Endothelial cell of umbilical vein (primary cell): ENCODE data around the gene MCOLN2.

ENCODE experiments used
- CTCF ChIP-seq, 2 donors: IDR thresholded peaks; 1 replicate in 1 of 2; 2 replicates in 1 of 2; pipeline ENCODE4 v1.5.1; 2011; ENCODE audit warnings: low read length in 2 of 2, mild to moderate bottlenecking in 2 of 2, moderate library complexity in 2 of 2, control low read depth in 1 of 2, inconsistent platforms in 1 of 2, low read depth in 1 of 2; ENCODE audit not compliant: insufficient read depth in 1 of 2; ENCODE audit errors: extremely low read depth in 1 of 2
- EZH2 ChIP-seq: IDR thresholded peaks from 2 replicates; pipeline ENCODE4 v1.6.1; 2012; ENCODE audit warnings: borderline replicate concordance, low read depth, mild to moderate bottlenecking, moderate library complexity, low read length, inconsistent platforms; ENCODE audit not compliant: severe bottlenecking
- GATA2 ChIP-seq: IDR thresholded peaks from 2 replicates; pipeline ENCODE4 v1.7.0; 2011; ENCODE audit warnings: low read depth, mild to moderate bottlenecking, moderate library complexity, mixed read lengths, low read length; ENCODE audit not compliant: insufficient read length, insufficient read depth
- JUN ChIP-seq: IDR thresholded peaks from 2 replicates; pipeline ENCODE4 v1.6.1; 2011; ENCODE audit warnings: borderline replicate concordance, low read depth; ENCODE audit not compliant: insufficient read length, insufficient read depth
- MAX ChIP-seq: IDR thresholded peaks from 2 replicates; pipeline ENCODE4 v1.6.1; 2011; ENCODE audit not compliant: insufficient read depth, insufficient read length
- MYC ChIP-seq: IDR thresholded peaks from one replicate; pipeline ENCODE4 v1.6.1; 2011; ENCODE audit warnings: mild to moderate bottlenecking, low read depth, low read length
- POLR2A ChIP-seq: IDR thresholded peaks from 2 replicates; pipeline ENCODE4 v1.6.1; 2012; ENCODE audit warnings: low read depth, mild to moderate bottlenecking, control low read depth, low read length
- POLR2AphosphoS5 ChIP-seq: IDR thresholded peaks from 2 replicates; pipeline ENCODE4 v1.6.1; 2012; ENCODE audit warnings: low read depth, mild to moderate bottlenecking, control low read depth, low read length, moderate library complexity; ENCODE audit not compliant: insufficient read depth

GRCh38 chr1:84956097-84956496 is 40.8 kb downstream of the MCOLN2 start:
- TF ChIP-seq EZH2 (no peak), POLR2A (no peak), CTCF (IDR thresholded peaks at IDR 0.05; ENCODE audit: extremely low read depth in 1 of 2, insufficient read depth in 1 of 2, low read depth in 1 of 2, low read length in 2 of 2) (no peak), POLR2AphosphoS5 (no peak), MYC (no peak), JUN (no peak), GATA2 (no peak), MAX (no peak)
